ENCODE data around the gene CTSH. TPM values are rescaled to one million over a fixed set of nuclear protein-coding genes. Genes with fewer than 3 reads are reported as not detected.

The CTSH gene
- total RNA-seq, 2 experiments from 2014 or later: 11.1 to 11.4 TPM

DNA sequence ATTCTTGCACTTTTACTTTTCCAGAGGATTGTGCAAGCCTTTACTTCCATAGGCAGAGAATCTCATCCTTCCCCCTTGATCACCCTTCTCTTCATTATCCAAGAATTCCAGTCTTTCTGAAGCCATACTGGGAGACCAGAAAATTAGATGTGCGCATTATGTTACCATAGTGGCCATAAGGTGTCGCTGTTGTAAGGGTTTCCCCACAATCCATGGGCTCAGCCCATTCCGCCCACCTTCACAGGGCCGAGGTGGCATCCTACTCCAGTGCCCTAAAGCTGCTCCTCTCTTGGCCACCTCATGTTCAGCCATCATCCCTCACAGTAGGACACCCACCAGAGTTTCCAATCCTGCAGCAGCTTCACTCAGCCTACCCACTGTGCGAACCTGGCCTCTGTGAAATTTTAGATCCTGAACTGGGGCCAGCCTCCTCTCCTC, 35.0 kb downstream of the CTSH start:
- CTCF ChIA-PET: interaction anchor here (1.1 kb wide), 1 partner anchor 275 kb away, joined by 6 read pairs; no protein-coding TSS in a partner anchor

DNA sequence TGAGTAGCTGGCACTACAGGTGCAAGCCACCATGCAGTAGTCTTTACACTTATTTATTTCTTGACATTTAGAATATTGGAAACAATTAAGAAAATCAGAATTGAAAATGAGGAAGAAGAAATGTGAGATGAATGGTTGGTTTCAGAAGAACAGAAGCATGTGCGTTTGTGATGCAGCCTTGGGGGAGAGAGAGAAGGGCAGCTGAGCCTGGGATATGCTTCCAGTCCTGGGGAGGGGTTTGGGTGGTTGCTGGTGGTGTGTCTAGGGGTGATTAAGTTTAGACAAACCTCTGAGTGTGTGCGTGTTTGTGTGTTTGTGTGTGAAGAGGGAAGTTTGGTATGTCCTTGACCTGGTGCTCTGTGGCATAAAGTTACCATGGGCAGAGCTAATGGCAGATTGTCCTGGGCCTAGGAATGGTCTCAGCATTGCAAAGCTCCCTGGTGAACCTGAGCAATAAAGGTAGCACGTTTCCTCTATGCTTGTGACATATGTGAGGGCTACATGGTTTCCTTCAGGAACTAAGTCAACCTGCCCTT, 35.6 kb downstream of the CTSH start:
- Histone ChIP-seq H3K4me3 (ENCODE audit: low read length) (no peak overlapping the region), H3K4me1 (ENCODE audit: insufficient read depth, low read length) (peaks cover 13% of the 10 kb centered on the region), H3K27ac (ENCODE audit: low read depth in 1 of 2, low read length in 2 of 2) (no peak overlapping the region), H3K9me3 (ENCODE audit: control insufficient read depth in 1 of 2, insufficient read depth in 1 of 2, low read length in 2 of 2) (no peaks in the 10 kb centered on the region), H3K36me3 (ENCODE audit: insufficient read depth, low read length) (peaks cover 86% of the 10 kb centered on the region), H3K27me3 (ENCODE audit: control insufficient read depth in 1 of 2, insufficient read depth in 2 of 2, low read length in 2 of 2) (no peaks in the 10 kb centered on the region)
- Mint-ChIP-seq H3K4me1 (ENCODE audit: low read depth) (peaks cover 35% of the 10 kb centered on the region), H3K4me3 (no peak overlapping the region), H3K9me3 (no peaks in the 10 kb centered on the region), H3K36me3 (ENCODE audit: low read depth) (peaks cover 94% of the 10 kb centered on the region), H3K27ac (peak overlapping the region; percentile 13), H3K27me3 (no peaks in the 10 kb centered on the region)
- ChIA-PET POLR2A (no interaction called here), CTCF (interaction anchor here (1.1 kb wide), 1 partner anchor 275 kb away, joined by 6 read pairs; no protein-coding TSS in a partner anchor)
- no peak for ATAC-seq (ENCODE audit: poor library complexity)
- DNase-seq: no peak
- TF ChIP-seq, protein P1, sequence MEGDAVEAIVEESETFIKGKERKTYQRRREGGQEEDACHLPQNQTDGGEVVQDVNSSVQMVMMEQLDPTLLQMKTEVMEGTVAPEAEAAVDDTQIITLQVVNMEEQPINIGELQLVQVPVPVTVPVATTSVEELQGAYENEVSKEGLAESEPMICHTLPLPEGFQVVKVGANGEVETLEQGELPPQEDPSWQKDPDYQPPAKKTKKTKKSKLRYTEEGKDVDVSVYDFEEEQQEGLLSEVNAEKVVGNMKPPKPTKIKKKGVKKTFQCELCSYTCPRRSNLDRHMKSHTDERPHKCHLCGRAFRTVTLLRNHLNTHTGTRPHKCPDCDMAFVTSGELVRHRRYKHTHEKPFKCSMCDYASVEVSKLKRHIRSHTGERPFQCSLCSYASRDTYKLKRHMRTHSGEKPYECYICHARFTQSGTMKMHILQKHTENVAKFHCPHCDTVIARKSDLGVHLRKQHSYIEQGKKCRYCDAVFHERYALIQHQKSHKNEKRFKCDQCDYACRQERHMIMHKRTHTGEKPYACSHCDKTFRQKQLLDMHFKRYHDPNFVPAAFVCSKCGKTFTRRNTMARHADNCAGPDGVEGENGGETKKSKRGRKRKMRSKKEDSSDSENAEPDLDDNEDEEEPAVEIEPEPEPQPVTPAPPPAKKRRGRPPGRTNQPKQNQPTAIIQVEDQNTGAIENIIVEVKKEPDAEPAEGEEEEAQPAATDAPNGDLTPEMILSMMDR (IDR thresholded peaks at IDR 0.05): no peak
- intact Hi-C loops (cut with DNase I, micrococcal nuclease): loop anchor here in 1 of 2 experiments (1.0 to 10.0 kb wide), 2 partner anchors 70 to 374 kb away; no protein-coding TSS in a partner anchor

More for the DNA sequence above, 35.0 kb downstream of the CTSH start:
- ATAC-seq (ENCODE audit: poor library complexity) (peak; percentile 52), DNase-seq (peak in 4 of 14 experiments; percentile 19 to 68 (median 51))
- Mint-ChIP-seq H3K27ac (peak overlapping the region; percentile 10), H3K4me1 (ENCODE audit: low read depth) (peaks cover 31% of the 10 kb centered on the region), H3K27me3 (no peaks in the 10 kb centered on the region), H3K36me3 (ENCODE audit: low read depth) (peaks cover 93% of the 10 kb centered on the region), H3K4me3 (no peak overlapping the region), H3K9me3 (no peaks in the 10 kb centered on the region)
- Histone ChIP-seq H3K36me3 (ENCODE audit: insufficient read depth, low read length) (peaks cover 85% of the 10 kb centered on the region), H3K9me3 (ENCODE audit: control insufficient read depth in 1 of 2, insufficient read depth in 1 of 2, low read length in 2 of 2) (no peaks in the 10 kb centered on the region), H3K4me3 (ENCODE audit: low read length) (no peak overlapping the region), H3K27me3 (ENCODE audit: control insufficient read depth in 1 of 2, insufficient read depth in 2 of 2, low read length in 2 of 2) (no peaks in the 10 kb centered on the region), H3K27ac (ENCODE audit: low read depth in 1 of 2, low read length in 2 of 2) (no peak overlapping the region), H3K4me1 (ENCODE audit: insufficient read depth, low read length) (peaks cover 13% of the 10 kb centered on the region)
- TF ChIP-seq, protein P1 (IDR thresholded peaks at IDR 0.05): peak; percentile 41
- intact Hi-C loops (cut with DNase I, micrococcal nuclease): loop anchor here in 1 of 2 experiments (1.0 to 10.0 kb wide), 3 partner anchors 69 to 375 kb away; no protein-coding TSS in a partner anchor
- POLR2A ChIA-PET: no interaction called here

DNA sequence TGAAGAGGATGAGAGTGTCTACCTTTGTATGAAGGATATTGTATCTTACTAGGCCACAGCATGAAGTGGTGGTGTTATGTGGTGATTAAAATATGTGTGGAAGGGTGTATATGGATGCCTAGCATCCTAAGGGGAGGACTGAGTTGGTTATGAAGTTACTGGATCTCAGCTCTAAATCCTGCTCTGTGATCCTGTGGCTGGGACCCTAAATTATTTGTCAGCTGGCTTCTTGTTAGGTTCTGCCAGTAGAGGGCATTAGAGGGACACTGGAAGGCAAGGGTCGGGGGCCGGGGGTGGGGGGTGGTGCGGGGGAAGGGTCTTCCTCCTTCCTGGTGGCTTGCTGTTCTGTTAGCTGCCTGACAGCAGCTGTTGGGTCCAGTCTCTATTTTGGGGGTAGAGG, 37.3 kb downstream of the CTSH start:
- Histone ChIP-seq H3K36me3 (ENCODE audit: insufficient read depth, low read length) (peaks cover 86% of the 10 kb centered on the region), H3K27ac (ENCODE audit: low read depth in 1 of 2, low read length in 2 of 2) (no peak overlapping the region), H3K4me1 (ENCODE audit: insufficient read depth, low read length) (peaks cover 13% of the 10 kb centered on the region), H3K4me3 (ENCODE audit: low read length) (no peak overlapping the region), H3K27me3 (ENCODE audit: control insufficient read depth in 1 of 2, insufficient read depth in 2 of 2, low read length in 2 of 2) (no peaks in the 10 kb centered on the region), H3K9me3 (ENCODE audit: control insufficient read depth in 1 of 2, insufficient read depth in 1 of 2, low read length in 2 of 2) (no peaks in the 10 kb centered on the region)
- H3K9me3 Mint-ChIP-seq: no peaks in the 10 kb centered on the region
- H3K36me3 Mint-ChIP-seq (ENCODE audit: low read depth): peaks cover 94% of the 10 kb centered on the region
- TF ChIP-seq, protein P1 (IDR thresholded peaks at IDR 0.05): no peak
- POLR2A ChIA-PET: interaction anchor here (0.8 to 2.5 kb wide), 2 partner anchors 34 to 78 kb away, joined by 3 to 12 read pairs; partner anchors contain the start of gene MORF4L1
- H3K4me3 Mint-ChIP-seq: no peak overlapping the region
- CTCF ChIA-PET: interaction anchor here (0.5 to 2.0 kb wide), 3 partner anchors 10 to 30 kb away, joined by 3 to 5 read pairs (median 3); no protein-coding TSS in a partner anchor
- DNase-seq: peak in 2 of 14 experiments; percentile 37 to 39
- no peak for ATAC-seq (ENCODE audit: poor library complexity)
- peaks cover 32% of the 10 kb centered on the region for H3K4me1 Mint-ChIP-seq (ENCODE audit: low read depth)
- peak overlapping the region; percentile 13 for H3K27ac Mint-ChIP-seq
- H3K27me3 Mint-ChIP-seq: no peaks in the 10 kb centered on the region
- intact Hi-C loops (cut with DNase I, micrococcal nuclease): loop anchor here in 1 of 2 experiments (10.0 kb wide), 1 partner anchor 373 kb away; no protein-coding TSS in a partner anchor

All from CD4-positive, alpha-beta T cell (primary cell).